ENCODE data around the gene HJV. TPM values are rescaled to one million over a fixed set of nuclear protein-coding genes. Genes with fewer than 3 reads are reported as not detected.

The HJV gene
- total and polyA plus RNA-seq, 2 of the 13 experiments (the other 11 are each of a cell fraction or from before 2014, with no cell fraction given) = 0.18 TPM; not detected in 1

DNA sequence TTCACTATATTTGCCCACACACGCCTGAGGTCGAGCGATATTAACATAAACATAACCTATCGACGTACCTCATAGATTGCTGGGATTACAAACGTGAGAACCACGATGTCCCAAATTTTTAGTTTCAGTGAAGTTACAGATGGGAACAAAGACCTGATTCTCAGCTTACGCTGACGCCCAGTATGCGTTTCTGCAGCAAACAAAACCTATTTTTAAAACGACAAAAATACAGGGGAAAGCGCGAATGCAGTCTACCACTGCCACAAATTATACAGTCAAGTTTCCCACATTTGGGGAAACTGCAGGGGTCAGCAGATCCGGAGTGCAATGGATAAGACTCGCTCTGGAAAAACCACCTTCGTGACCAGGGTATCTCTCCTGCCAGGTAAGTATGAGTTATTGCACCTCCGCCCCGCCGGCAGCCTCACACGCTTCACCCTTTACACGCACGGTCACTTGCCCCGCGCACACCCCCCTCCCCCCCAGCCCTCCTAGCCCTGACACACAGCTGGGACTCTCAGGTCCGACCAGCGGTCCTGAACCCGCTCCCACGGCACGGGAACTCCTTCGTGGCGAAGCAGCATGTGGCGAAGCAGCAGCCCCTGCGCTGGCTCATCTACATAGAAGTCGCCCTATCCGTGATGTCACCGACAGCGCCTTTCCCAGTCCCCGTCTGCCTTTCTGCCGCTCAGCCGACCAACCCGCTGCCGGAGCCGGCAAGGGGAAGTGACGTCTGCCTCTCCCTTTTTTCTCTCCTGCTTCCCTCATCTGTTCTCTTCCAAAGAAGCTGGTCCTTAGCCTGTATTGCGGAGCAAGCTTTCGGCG, 30.5 kb upstream of the HJV start (continued):
- TF ChIP-seq KDM4B (CRISPR knock-in tag; IDR thresholded peaks at IDR 0.05) (peak; percentile 97), PHF8 (CRISPR knock-in tag; IDR thresholded peaks at IDR 0.05) (peak; percentile 74), ZNF546 (CRISPR knock-in tag; conservative IDR thresholded peaks at IDR 0.05) (peak; percentile 49; the same call in 1 of the 2 replicates), TEAD3 (CRISPR knock-in tag; optimal IDR thresholded peaks at IDR 0.05; ENCODE audit: borderline replicate concordance) (peak; percentile 82), HOXA7 (CRISPR knock-in tag; IDR thresholded peaks at IDR 0.05) (0 out of 2 replicates have a peak, but pooled peaks have one; percentile 51), TEAD2 (CRISPR knock-in tag; IDR thresholded peaks at IDR 0.05) (peak; percentile 70; the same call in 1 of the 2 replicates), SALL1 (CRISPR knock-in tag; IDR thresholded peaks at IDR 0.05) (peak; percentile 90), CBX1 (IDR thresholded peaks at IDR 0.05; ENCODE audit: low read depth) (peak; percentile 100)
- TF ChIP-seq, protein P1, sequence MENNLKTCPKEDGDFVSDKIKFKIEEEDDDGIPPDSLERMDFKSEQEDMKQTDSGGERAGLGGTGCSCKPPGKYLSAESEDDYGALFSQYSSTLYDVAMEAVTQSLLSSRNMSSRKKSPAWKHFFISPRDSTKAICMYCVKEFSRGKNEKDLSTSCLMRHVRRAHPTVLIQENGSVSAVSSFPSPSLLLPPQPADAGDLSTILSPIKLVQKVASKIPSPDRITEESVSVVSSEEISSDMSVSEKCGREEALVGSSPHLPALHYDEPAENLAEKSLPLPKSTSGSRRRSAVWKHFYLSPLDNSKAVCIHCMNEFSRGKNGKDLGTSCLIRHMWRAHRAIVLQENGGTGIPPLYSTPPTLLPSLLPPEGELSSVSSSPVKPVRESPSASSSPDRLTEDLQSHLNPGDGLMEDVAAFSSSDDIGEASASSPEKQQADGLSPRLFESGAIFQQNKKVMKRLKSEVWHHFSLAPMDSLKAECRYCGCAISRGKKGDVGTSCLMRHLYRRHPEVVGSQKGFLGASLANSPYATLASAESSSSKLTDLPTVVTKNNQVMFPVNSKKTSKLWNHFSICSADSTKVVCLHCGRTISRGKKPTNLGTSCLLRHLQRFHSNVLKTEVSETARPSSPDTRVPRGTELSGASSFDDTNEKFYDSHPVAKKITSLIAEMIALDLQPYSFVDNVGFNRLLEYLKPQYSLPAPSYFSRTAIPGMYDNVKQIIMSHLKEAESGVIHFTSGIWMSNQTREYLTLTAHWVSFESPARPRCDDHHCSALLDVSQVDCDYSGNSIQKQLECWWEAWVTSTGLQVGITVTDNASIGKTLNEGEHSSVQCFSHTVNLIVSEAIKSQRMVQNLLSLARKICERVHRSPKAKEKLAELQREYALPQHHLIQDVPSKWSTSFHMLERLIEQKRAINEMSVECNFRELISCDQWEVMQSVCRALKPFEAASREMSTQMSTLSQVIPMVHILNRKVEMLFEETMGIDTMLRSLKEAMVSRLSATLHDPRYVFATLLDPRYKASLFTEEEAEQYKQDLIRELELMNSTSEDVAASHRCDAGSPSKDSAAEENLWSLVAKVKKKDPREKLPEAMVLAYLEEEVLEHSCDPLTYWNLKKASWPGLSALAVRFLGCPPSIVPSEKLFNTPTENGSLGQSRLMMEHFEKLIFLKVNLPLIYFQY (CRISPR knock-in tag; IDR thresholded peaks at IDR 0.05; ENCODE audit: borderline replicate concordance) = peak; percentile 47; the same call in 1 of the 2 replicates
- TF ChIP-seq, protein P2, sequence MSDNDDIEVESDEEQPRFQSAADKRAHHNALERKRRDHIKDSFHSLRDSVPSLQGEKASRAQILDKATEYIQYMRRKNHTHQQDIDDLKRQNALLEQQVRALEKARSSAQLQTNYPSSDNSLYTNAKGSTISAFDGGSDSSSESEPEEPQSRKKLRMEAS (IDR thresholded peaks at IDR 0.05) = peak; percentile 82
- TF ChIP-seq, protein P3, sequence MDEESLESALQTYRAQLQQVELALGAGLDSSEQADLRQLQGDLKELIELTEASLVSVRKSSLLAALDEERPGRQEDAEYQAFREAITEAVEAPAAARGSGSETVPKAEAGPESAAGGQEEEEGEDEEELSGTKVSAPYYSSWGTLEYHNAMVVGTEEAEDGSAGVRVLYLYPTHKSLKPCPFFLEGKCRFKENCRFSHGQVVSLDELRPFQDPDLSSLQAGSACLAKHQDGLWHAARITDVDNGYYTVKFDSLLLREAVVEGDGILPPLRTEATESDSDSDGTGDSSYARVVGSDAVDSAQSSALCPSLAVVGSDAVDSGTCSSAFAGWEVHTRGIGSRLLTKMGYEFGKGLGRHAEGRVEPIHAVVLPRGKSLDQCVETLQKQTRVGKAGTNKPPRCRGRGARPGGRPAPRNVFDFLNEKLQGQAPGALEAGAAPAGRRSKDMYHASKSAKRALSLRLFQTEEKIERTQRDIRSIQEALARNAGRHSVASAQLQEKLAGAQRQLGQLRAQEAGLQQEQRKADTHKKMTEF (CRISPR knock-in tag; IDR thresholded peaks at IDR 0.05) = peak; percentile 96
- TF ChIP-seq, protein P4, sequence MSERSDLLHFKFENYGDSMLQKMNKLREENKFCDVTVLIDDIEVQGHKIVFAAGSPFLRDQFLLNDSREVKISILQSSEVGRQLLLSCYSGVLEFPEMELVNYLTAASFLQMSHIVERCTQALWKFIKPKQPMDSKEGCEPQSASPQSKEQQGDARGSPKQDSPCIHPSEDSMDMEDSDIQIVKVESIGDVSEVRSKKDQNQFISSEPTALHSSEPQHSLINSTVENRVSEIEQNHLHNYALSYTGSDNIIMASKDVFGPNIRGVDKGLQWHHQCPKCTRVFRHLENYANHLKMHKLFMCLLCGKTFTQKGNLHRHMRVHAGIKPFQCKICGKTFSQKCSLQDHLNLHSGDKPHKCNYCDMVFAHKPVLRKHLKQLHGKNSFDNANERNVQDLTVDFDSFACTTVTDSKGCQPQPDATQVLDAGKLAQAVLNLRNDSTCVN (CRISPR knock-in tag; IDR thresholded peaks at IDR 0.05; ENCODE audit: borderline replicate concordance) = peak; percentile 83
- TF ChIP-seq, protein P5, sequence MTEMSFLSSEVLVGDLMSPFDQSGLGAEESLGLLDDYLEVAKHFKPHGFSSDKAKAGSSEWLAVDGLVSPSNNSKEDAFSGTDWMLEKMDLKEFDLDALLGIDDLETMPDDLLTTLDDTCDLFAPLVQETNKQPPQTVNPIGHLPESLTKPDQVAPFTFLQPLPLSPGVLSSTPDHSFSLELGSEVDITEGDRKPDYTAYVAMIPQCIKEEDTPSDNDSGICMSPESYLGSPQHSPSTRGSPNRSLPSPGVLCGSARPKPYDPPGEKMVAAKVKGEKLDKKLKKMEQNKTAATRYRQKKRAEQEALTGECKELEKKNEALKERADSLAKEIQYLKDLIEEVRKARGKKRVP (CRISPR knock-in tag; IDR thresholded peaks at IDR 0.05) = peak; percentile 86 to 90
- TF ChIP-seq, protein P6, sequence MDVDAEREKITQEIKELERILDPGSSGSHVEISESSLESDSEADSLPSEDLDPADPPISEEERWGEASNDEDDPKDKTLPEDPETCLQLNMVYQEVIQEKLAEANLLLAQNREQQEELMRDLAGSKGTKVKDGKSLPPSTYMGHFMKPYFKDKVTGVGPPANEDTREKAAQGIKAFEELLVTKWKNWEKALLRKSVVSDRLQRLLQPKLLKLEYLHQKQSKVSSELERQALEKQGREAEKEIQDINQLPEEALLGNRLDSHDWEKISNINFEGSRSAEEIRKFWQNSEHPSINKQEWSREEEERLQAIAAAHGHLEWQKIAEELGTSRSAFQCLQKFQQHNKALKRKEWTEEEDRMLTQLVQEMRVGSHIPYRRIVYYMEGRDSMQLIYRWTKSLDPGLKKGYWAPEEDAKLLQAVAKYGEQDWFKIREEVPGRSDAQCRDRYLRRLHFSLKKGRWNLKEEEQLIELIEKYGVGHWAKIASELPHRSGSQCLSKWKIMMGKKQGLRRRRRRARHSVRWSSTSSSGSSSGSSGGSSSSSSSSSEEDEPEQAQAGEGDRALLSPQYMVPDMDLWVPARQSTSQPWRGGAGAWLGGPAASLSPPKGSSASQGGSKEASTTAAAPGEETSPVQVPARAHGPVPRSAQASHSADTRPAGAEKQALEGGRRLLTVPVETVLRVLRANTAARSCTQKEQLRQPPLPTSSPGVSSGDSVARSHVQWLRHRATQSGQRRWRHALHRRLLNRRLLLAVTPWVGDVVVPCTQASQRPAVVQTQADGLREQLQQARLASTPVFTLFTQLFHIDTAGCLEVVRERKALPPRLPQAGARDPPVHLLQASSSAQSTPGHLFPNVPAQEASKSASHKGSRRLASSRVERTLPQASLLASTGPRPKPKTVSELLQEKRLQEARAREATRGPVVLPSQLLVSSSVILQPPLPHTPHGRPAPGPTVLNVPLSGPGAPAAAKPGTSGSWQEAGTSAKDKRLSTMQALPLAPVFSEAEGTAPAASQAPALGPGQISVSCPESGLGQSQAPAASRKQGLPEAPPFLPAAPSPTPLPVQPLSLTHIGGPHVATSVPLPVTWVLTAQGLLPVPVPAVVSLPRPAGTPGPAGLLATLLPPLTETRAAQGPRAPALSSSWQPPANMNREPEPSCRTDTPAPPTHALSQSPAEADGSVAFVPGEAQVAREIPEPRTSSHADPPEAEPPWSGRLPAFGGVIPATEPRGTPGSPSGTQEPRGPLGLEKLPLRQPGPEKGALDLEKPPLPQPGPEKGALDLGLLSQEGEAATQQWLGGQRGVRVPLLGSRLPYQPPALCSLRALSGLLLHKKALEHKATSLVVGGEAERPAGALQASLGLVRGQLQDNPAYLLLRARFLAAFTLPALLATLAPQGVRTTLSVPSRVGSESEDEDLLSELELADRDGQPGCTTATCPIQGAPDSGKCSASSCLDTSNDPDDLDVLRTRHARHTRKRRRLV (CRISPR knock-in tag; IDR thresholded peaks at IDR 0.05) = peak; percentile 100
